Bronchial epithelial cell (primary cell): ENCODE measurements around the gene SH3RF1. TPM values are rescaled to one million over a fixed set of nuclear protein-coding genes. Genes with fewer than 3 reads are reported as not detected.
"Not testable (repeated sequence)": the region's sequence is repeated elsewhere in the genome, so short reads cannot be mapped to it uniquely, and the experiment has no call there.

Experiments
- DNase-seq: peaks from one replicate; pipeline ENCODE4 v3.0.0-alpha.2; 2010; ENCODE audit warnings: low read depth
- FAIRE-seq: peaks from 2 replicates; lab custom pipeline; 2011; peaks lifted over from hg19 to GRCh38; lab: Jason Lieb, UNC
- H3K27me3 ChIP-seq: 2 replicates; pipeline ENCODE4 v1.5.1; 2011; ENCODE audit warnings: low read length; ENCODE audit not compliant: control insufficient read depth, insufficient read depth
- H3K36me3 ChIP-seq: 2 replicates; pipeline ENCODE4 v1.5.1; 2011; ENCODE audit warnings: low read length; ENCODE audit not compliant: control insufficient read depth, insufficient read depth
- H3K4me3 ChIP-seq: 2 replicates; pipeline ENCODE4 v1.5.1; 2011; ENCODE audit warnings: mild to moderate bottlenecking, low read depth, low read length, control low read depth
- CTCF ChIP-seq: IDR thresholded peaks from 2 replicates; pipeline ENCODE4 v1.5.1; 2011; ENCODE audit warnings: mild to moderate bottlenecking, moderate library complexity, low read length, control low read depth, inconsistent platforms; ENCODE audit not compliant: insufficient read depth, severe bottlenecking
- total RNA-seq: library from RNA; depleted of rRNA; stranded (reverse); fragments of >200 nt; gene quantifications from 2 replicates; pipeline ENCODE4 v1.2.1, GENCODE V29; 2014

SH3RF1 gene
- total RNA-seq, 1 donor from 2014 or later: 9.0 TPM

GRCh38 chr4:169295822-169296221 is 25.1 kb upstream of the SH3RF1 start:
- TF ChIP-seq CTCF: no peak
- DNase-seq (no peak), FAIRE-seq (no peak)
- H3K36me3 ChIP-seq: no peaks in the 10 kb centered on the region
- no peaks in the 10 kb centered on the region for H3K27me3 ChIP-seq
- no peak overlapping the region for H3K4me3 ChIP-seq

GRCh38 chr4:169293343-169294176 is 22.8 kb upstream of the SH3RF1 start:
- H3K4me3 ChIP-seq: no peak overlapping the region
- no peak for TF ChIP-seq CTCF
- no peak for FAIRE-seq
- no peaks in the 10 kb centered on the region for H3K27me3 ChIP-seq
- DNase-seq: no peak
- H3K36me3 ChIP-seq: no peaks in the 10 kb centered on the region

GRCh38 chr4:169287983-169288382 is 17.2 kb upstream of the SH3RF1 start:
- H3K36me3 ChIP-seq, H3K27me3 ChIP-seq, DNase-seq, FAIRE-seq, H3K4me3 ChIP-seq: not testable (repeated sequence)

- Histone ChIP-seq H3K27me3 (no peaks in the 10 kb centered on the region), H3K4me3 (no peak overlapping the region), H3K36me3 (no peaks in the 10 kb centered on the region)
- no peak for FAIRE-seq
- TF ChIP-seq CTCF: no peak
- peak; percentile 51 for DNase-seq
Measured at GRCh38 chr4:169286562-169287301, 16.0 kb upstream of the SH3RF1 start.

- Histone ChIP-seq H3K36me3 (no peaks in the 10 kb centered on the region), H3K27me3 (no peaks in the 10 kb centered on the region), H3K4me3 (no peak overlapping the region)
- TF ChIP-seq CTCF: no peak
- FAIRE-seq (no peak), DNase-seq (peak; percentile 90)
Measured at GRCh38 chr4:169283114-169283509, 12.4 kb upstream of the SH3RF1 start.

- no peak for FAIRE-seq
- no peak overlapping the region for H3K4me3 ChIP-seq
- peak; percentile 95 for DNase-seq
Measured at GRCh38 chr4:169282429-169283113, 11.8 kb upstream of the SH3RF1 start.

More at GRCh38 chr4:169282429-169283113, 11.8 kb upstream of the SH3RF1 start:
- H3K27me3 ChIP-seq: no peaks in the 10 kb centered on the region
- TF ChIP-seq CTCF: no peak
- H3K36me3 ChIP-seq: no peaks in the 10 kb centered on the region
